Lower leg skin (tissue), 4 donors: ENCODE data around the gene ESR2. TPM values are rescaled to one million over a fixed set of nuclear protein-coding genes. Genes with fewer than 3 reads are reported as not detected.

ENCODE experiments used
- DNase-seq, 2 donors: peaks; one replicate each; pipeline ENCODE4 v3.0.0-alpha.2; 2019; ENCODE audit warnings: low spot score in 2 of 2
- H3K4me3 ChIP-seq: fragments of 200-600 bp; sonication (generic); 2 replicates; pipeline ENCODE4 v1.5.1; 2017; ENCODE audit warnings: mild to moderate bottlenecking, low read depth; ENCODE audit not compliant: poor library complexity, severe bottlenecking
- POLR2A ChIP-seq, 2 donors: fragments of 450-650 bp; IDR thresholded peaks; one replicate each; pipeline ENCODE4 v1.6.1; 2016 to 2017; ENCODE audit warnings: antibody characterized with exemption in 2 of 2, mild to moderate bottlenecking in 1 of 2, moderate library complexity in 1 of 2
- WGBS, 2 donors: methylation state at CpG; one replicate each; pipeline ENCODE4 v1.1.5; 2018; 5-methylcytosine and 5-hydroxymethylcytosine counted together
- intact Hi-C: fragments of 100-400 bp; cut with DNase I; formaldehyde crosslinking; loops from one replicate; pipeline ENCODE4 v1.15.0; 2023; ENCODE audit warnings: low total_unique reads
- total RNA-seq, 4 donors: library from RNA; depleted of rRNA; stranded (reverse); fragments of >200 nt; gene quantifications; one replicate each; pipeline ENCODE4 v1.1.0, GENCODE V29; 2016
- TF ChIP-seq, protein P1 (sequence below), 3 donors: fragments of 450-650 bp; IDR thresholded peaks; one replicate each; pipeline ENCODE4 v1.5.1; 2016; ENCODE audit warnings: antibody characterized with exemption in 3 of 3, mild to moderate bottlenecking in 3 of 3, moderate library complexity in 2 of 3

Gene ESR2
- total RNA-seq, 4 donors from 2014 or later: 0.08 to 0.65 (median 0.22) TPM

DNA sequence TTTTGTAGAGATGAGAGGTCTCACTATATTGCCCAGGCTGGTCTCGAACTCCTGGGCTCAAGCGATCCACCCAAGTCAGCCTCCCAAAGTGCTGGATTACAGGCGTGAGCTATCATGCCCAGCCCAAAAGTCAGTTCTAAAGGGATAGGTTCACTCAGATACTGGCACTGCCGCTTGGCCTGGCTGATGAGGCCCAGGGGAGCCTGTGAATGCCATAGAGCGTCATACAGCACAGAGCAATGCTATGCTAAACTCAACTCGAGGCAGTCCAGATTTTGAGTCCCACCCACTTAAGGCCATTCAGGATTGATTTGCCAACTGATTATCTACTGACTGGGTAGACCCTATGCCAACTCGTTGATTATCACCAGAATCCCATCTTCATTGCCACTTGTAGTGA, 179.4 kb downstream of the ESR2 start:
- no peak for DNase-seq
- no peak overlapping the region for H3K4me3 ChIP-seq
- TF ChIP-seq, protein P1, sequence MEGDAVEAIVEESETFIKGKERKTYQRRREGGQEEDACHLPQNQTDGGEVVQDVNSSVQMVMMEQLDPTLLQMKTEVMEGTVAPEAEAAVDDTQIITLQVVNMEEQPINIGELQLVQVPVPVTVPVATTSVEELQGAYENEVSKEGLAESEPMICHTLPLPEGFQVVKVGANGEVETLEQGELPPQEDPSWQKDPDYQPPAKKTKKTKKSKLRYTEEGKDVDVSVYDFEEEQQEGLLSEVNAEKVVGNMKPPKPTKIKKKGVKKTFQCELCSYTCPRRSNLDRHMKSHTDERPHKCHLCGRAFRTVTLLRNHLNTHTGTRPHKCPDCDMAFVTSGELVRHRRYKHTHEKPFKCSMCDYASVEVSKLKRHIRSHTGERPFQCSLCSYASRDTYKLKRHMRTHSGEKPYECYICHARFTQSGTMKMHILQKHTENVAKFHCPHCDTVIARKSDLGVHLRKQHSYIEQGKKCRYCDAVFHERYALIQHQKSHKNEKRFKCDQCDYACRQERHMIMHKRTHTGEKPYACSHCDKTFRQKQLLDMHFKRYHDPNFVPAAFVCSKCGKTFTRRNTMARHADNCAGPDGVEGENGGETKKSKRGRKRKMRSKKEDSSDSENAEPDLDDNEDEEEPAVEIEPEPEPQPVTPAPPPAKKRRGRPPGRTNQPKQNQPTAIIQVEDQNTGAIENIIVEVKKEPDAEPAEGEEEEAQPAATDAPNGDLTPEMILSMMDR (IDR thresholded peaks at IDR 0.05): no peak
- no peak for TF ChIP-seq POLR2A (IDR thresholded peaks at IDR 0.05)
- WGBS, 2 donors: 96 to 99% methylated on average over 7 of the region's 7 CpGs
- intact Hi-C loops: no loop called here

DNA sequence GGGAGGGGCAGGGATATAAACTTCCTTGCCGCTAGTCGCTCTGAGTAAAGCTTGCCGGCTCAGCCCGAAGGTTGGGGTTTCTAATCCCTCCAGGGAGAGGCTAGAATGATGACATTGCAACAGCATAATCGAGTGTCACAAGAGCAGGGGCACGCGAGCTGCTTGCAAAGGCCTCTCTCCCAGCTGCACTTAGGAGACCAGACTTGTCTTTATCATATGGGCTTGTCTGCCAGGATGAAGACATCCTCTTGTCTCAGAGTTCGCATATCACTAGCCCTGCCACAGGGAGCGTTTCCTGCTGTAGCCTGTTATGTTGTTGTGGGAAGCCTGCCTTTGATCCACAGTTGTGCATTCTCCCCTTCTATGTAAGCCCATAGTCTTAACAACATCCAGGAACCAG, 180.0 kb downstream of the ESR2 start:
- H3K4me3 ChIP-seq: no peak overlapping the region
- intact Hi-C loops: no loop called here
- WGBS, 2 donors: 63 to 78% methylated on average over 9 of the region's 9 CpGs
- no peak for TF ChIP-seq POLR2A (IDR thresholded peaks at IDR 0.05)
- TF ChIP-seq, protein P1 (IDR thresholded peaks at IDR 0.05): no peak
- no peak for DNase-seq

DNA sequence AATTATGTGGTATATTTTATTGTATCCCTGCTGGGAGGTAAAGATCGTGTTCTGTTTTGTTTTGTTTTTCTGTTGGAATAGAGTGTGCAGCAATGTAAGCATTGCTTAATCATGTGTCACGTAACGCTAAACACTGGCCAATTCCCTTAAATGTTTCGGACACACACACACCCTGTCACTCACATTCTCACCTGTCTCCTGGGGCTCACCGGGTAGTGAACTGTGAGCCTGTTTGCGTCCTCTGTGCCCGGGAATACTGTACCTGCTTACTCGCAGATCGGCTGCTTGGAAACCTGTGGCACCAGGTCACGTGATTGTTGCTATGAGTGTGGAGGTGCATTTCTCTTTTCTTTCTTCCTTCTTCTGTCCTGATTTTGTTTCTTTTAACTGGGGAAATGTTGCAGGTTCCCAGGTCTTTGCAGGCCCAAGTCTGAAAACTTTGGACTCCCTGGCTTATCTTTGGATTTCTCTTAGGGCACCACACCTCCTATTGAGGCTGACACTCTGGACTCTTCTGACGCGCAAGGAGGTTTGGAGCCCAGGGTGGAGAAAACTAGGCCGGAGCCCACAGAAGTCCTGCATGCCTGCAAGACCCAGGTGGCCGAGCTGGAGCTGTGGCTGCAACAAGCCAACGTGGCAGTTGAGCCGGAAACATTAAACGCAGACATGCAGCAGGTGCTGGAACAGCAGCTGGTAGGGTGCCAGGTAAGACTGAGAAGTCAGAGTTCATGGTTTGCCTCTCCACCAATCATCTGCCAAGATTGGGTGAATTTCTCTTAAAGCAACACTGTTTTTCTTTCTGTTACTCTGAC, 181.1 kb downstream of the ESR2 start:
- DNase-seq: no peak
- no peak overlapping the region for H3K4me3 ChIP-seq
- 79 to 87% methylated on average over 17 of the region's 17 CpGs for WGBS, 2 donors
- intact Hi-C loops: no loop called here
- TF ChIP-seq POLR2A (IDR thresholded peaks at IDR 0.05): no peak
- TF ChIP-seq, protein P1 (IDR thresholded peaks at IDR 0.05): no peak

DNA sequence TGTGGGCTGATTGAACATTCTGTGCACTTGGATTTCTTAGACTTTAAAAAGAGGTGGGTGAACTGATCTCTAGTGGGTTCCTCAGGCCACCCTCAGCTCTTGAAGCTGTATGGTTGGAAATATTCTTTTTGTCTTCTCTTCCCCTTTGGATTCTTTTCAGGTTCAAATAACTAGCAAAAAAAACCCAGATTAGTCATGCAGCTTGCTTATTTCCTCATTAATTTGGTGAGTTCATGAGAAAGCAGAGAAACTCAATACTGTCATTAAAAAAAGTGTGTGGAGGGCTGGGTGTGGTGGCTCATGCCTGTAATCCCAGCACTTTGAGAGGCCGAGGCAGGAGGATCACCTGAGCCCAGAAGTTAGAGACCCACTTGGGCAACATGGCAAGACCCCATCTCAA, 183.4 kb downstream of the ESR2 start:
- intact Hi-C loops: no loop called here
- WGBS, 2 donors: 95 to 97% methylated on average over 1 of the region's 1 CpG
- H3K4me3 ChIP-seq: no peak overlapping the region
- DNase-seq: no peak
- TF ChIP-seq, protein P1 (IDR thresholded peaks at IDR 0.05): no peak
- TF ChIP-seq POLR2A (IDR thresholded peaks at IDR 0.05): no peak

DNA sequence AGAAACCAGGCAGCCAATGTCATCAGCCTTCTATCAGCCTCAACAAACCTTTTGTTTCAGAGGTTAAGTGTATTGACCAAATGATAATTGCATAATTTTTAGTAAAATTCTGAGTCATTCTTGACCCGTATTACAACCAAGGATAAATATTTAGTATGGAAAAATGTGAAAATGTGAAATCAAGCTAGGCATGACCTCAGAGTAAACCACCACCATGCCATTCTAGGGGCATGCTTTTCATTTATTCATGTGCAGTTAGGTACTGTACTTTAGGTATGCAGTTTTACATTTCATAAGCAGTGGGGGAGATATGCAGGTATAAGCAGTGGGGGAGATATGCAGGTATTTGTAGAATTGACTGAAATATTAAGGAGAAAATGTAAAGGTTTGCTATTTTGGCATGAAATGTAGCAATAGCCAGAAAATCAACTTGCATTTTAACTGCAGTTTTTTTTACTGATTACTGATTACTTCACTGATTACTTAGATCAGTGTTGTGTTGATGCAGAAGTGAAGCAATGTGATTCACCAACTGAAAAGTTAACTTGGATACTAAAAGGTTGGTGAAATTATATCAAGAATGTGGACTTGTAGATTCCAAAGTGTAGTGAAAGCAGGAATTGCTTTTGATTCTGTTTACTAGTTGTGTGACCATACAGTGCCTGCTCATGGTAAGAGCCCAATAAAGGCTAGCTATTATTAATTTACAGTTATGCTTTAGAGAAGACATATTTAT, 184.2 kb downstream of the ESR2 start:
- TF ChIP-seq POLR2A (IDR thresholded peaks at IDR 0.05): no peak
- TF ChIP-seq, protein P1 (IDR thresholded peaks at IDR 0.05): no peak
- intact Hi-C loops: no loop called here
- WGBS, 2 donors: 77 to 84% methylated on average over 1 of the region's 1 CpG

More for the DNA sequence above, 184.2 kb downstream of the ESR2 start:
- H3K4me3 ChIP-seq: no peak overlapping the region
- no peak for DNase-seq
